CD4-positive, alpha-beta T cell treated with Interleukin-6 for 4 hours (primary cell): ENCODE measurements around the gene ABHD12B.
"Not testable (repeated sequence)": the region's sequence is repeated elsewhere in the genome, so short reads cannot be mapped to it uniquely, and the experiment has no call there.

Experiments used
- DNase-seq: peaks from one replicate; pipeline ENCODE4 v3.0.0-alpha.2; 2020; ENCODE audit warnings: mixed read lengths

The ABHD12B gene

GRCh38 chr14:50897658-50898175, 25.9 kb downstream of the ABHD12B start:
- DNase-seq: no peak

DNA sequence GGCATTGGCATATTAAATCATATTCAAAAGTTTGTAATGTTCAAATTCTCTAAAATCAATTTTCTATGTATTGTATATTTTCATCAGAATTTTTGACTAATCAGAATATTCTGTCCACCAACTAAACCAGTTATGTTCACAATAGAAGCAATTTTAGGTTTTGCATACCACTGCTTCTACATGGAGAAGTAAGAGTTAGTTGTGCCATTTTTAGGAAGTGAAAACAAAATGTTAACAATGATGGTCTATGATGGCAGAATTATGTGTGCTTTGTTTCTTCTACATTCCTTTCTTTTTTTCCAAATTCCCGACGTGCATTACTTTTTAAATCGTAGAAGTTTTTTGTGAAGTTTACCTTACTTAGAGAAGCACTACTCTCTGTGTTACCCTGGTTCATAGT, 29.5 kb downstream of the ABHD12B start:
- DNase-seq: no peak

- no peak for DNase-seq
Measured at GRCh38 chr14:50904719-50905118, 32.9 kb downstream of the ABHD12B start.

- no peak for DNase-seq
Measured at GRCh38 chr14:50906326-50907065, 34.6 kb downstream of the ABHD12B start.

DNA sequence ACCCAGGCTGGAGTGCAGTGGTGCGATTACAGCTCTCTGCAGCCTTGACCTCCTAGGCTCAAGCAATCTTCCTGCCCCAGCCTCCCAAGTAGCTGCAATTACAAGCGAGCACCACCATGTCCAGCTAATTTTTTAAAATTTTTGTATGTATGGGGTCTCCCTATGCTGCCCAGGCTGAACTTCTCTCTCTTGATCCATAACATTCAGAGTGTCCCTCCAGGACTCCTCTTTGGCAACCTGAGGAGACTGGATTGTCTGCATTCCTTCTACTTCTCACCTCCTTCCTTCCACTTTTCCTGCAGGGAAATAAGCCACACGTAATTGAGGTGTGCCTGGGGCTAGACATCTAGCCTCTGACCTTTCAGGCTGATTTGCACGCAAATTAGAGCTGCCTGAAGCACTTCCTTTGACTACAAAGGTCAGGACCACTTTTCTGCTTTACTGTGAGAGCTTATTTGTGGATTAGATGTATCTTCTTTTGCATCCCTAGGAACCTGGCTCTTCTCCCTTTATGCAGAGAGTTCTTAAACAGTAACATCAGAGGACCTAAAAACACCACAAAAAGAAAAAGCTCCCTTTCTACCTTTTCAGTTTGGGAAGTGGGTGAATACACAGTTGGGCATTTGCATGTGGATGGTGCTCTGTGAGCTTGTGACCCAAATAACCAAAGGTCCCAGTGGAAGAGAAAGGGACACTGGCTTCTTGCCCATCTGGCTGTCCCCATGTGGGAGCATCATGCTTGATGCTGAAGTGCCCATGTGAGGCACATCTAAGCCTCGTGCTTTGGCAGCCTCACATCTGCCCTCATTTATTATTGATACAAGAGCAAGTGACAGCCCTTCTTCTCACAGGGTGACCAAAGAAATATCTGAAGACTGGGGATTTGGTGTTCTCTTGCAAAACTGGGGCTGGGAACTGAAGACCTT, 38.9 kb downstream of the ABHD12B start:
- DNase-seq: no peak

GRCh38 chr14:50917449-50917848, 45.6 kb downstream of the ABHD12B start:
- no peak for DNase-seq

- not testable (repeated sequence) for DNase-seq
Measured at GRCh38 chr14:50919524-50919923, 47.7 kb downstream of the ABHD12B start.

DNA sequence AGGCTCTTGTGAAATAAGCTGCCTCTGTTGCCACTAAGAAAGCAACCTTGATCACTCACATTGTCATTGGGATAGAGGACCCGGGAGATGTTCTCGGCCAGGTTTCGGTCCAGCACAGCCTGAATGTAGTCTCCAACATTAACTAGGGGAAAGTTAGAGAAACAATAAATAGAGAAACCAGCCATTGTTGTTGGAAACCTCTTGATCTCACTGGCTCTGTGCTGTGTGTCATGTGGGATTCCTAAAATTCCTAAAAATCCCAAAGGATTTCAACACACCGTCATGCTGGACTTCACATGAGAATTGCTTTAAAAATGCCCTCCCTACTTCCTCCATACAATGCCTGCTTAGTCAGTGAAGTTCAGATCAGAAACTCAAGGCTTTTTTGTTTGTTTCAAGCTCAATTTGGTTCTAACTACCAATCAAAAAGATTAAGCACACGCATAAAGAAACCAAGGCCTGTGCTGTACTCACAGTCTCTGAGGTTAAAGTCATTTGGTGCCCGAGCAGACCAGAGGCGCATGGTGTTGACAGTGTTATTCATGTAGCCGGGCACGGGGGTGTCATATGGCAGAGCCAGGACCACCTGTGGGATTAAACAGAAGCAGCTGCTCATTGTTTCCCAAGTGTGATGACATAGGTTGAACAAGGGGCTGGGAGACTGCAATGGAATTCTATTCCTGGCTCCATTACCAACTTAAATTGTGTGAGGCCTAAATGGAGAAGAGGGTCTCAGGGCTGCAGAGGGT, 48.8 kb downstream of the ABHD12B start:
- no peak for DNase-seq

GRCh38 chr14:50922803-50923202, 51.0 kb downstream of the ABHD12B start:
- no peak for DNase-seq

GRCh38 chr14:50924236-50924635, 52.4 kb downstream of the ABHD12B start:
- no peak for DNase-seq

DNA sequence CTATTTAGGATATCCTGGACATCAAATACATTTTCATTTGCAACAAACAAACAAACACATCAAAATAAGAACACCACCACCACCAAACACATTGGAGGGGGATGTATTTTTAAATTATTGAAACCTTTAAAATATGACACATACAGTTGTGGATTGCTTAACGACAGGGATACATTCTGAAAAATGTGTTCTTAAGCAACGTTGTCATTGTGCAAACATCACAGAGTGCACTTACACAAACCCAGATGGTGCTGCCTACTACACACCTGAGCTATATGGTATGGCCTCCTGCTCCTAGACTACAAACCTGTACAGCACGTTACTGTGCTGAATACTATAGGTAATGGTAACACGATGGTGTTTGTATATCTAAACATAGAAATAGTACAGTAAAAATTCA, 53.0 kb downstream of the ABHD12B start:
- DNase-seq: no peak

DNA sequence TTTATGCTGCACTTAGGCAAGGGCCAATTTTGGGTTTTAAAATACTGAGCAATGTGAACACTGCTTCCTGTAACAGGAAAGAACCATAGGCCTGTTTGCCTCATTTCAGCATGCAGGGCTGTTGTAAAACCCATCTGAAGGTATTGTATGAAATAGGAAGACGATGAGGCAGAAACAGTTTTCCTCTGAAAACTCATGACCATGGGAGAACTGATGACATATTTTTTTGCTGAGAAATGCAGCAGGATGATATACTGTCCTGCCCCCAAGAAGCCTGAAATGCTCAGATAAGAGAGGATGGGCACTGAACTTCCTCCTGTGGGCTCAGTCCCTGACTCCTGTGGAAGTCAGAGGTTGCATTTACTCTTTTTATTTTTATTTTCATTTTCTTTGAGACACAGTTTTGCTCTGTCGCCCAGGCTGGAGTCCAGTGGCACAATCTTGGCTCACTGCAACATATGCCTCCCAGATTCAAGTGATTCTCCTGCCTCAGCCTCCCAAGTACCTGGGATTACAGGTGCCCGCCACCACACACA, 55.1 kb downstream of the ABHD12B start:
- no peak for DNase-seq

- no peak for DNase-seq
Measured at GRCh38 chr14:50928002-50928635, 56.3 kb downstream of the ABHD12B start.

GRCh38 chr14:50929506-50929905, 57.7 kb downstream of the ABHD12B start:
- DNase-seq: no peak

DNA sequence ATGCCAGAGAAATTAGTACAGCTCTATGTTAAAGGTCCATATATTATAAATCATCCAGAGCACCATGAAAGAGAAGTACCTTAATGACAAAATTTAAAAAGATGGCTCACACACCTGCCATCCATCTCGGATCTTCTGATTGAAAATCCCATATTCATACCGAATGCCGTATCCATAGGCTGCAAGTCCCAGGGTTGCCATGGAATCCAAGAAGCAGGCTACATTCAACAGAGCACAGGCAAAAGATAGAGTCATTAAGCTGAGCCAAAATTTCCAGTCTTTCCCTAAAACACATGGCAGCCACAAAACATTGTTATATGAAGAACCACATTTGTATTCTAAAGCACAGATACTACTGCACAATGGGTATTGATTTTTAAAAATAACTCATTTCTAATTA, 59.7 kb downstream of the ABHD12B start:
- no peak for DNase-seq

DNA sequence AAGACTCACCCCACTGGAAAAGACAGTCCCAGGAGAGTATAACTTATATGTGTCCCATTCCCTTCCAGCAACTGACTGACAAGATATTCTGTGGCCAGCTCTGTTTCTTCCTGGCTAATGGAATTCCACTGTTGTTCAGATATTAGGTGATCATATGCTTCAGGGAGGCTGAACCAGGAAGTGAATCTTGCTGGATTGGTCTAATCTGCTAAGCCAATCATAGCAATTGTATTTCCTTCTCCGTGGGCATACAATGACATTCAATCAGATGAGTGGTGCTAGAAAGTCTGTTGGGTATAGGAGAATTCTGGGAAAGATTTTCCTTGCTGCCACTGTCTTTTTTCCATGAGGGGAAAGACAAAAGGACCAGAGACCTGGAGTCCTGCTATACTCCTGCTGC, 60.3 kb downstream of the ABHD12B start:
- DNase-seq: no peak

DNA sequence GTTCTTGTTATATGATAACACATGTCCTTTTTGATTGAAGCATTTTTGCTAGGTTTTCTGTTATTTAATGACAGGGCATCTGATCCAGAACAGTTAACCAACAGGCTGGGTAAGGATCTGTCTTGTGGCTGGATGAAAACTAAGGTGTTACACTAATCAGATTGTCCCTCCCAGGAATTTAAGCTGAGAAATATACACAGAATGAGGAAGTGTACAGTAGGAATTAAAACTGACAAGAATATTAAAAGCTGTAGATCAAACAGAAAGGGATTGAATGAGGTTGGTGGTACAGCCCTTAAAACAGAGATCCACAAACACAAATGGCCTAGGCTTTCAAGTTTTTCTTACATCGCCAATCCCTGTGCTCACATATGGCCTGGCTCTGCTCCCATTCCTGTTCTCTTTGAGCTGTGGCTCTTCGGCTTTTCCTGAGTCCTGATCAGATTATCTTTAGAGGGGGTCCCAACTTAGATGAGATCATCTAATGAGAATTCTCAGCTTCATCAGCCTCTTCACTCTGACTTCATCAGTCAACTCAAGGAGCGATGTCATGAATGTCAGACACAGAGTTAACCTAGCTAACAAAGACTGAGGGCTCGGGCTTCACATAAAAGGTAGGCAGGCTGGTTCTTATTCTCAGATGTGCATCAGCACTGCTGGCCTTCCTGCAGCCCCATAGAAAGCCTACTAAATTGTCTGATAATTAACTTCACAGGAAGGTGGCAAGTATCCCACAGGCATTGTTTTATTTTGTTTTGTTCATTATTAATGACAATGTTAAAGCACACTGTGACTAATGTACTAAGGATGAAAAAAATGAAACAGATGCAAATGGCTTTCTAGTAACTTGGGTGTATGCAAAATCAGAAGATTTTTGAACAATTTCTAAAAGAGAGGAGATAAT, 61.0 kb downstream of the ABHD12B start:
- no peak for DNase-seq

GRCh38 chr14:50935126-50936015, 63.5 kb downstream of the ABHD12B start:
- no peak for DNase-seq

- no peak for DNase-seq
Measured at GRCh38 chr14:50936016-50936340, 64.1 kb downstream of the ABHD12B start.

DNA sequence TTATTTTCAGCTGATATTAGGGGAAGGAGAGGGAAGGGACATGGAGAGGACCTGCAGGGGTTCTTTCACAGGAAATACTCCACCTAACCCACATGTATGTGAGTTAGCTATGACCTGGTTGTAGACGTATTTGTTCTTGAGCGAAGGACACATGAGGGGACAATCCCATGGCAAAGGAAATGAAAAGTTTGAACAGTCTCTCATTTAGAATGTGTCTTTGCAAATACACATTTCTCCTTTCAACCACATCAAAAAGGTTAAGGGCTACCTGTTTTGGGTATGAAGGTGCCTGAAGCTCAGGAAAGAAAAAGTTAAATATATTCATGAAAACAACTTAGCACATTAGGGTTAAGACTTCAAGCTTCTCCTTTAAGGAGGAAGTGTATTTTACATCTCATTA, 65.0 kb downstream of the ABHD12B start:
- no peak for DNase-seq
